ENCODE data around the gene ARHGAP32. TPM values are rescaled to one million over a fixed set of nuclear protein-coding genes. Genes with fewer than 3 reads are reported as not detected.

ARHGAP32 gene
- total RNA-seq, 6 donors from 2014 or later: 19.9 to 51.3 (median 29.5) TPM

- no peak for DNase-seq
- Histone ChIP-seq H3K4me3 (no peak overlapping the region), H3K27me3 (no peaks in the 10 kb centered on the region), H3K9me3 (no peaks in the 10 kb centered on the region), H3K36me3 (no peaks in the 10 kb centered on the region), H3K4me1 (no peaks in the 10 kb centered on the region), H3K27ac (no peak overlapping the region)
- TF ChIP-seq POLR2A (IDR thresholded peaks at IDR 0.05): no peak
- ATAC-seq (ENCODE audit: low FRiP score in 2 of 2): no peak
- WGBS, 2 donors: 83 to 88% methylated on average over 4 of the region's 4 CpGs
These were observed 143.2 kb downstream of the ARHGAP32 start for GRCh38 chr11:129048911-129049310.

- H3K9me3 ChIP-seq: no peaks in the 10 kb centered on the region
- no peaks in the 10 kb centered on the region for H3K4me1 ChIP-seq
- H3K4me3 ChIP-seq: no peak overlapping the region
- ATAC-seq (ENCODE audit: low FRiP score in 2 of 2) (no peak), DNase-seq (no peak)
- TF ChIP-seq POLR2A (IDR thresholded peaks at IDR 0.05) (no peak), POLR2AphosphoS5 (IDR thresholded peaks at IDR 0.05) (no peak), EP300 (IDR thresholded peaks at IDR 0.05) (no peak)
- no peak overlapping the region for H3K27ac ChIP-seq
- no peaks in the 10 kb centered on the region for H3K36me3 ChIP-seq
- no peaks in the 10 kb centered on the region for H3K27me3 ChIP-seq
- WGBS, 2 donors: 91 to 93% methylated on average over 5 of the region's 5 CpGs
These were observed 147.0 kb downstream of the ARHGAP32 start for GRCh38 chr11:129045150-129045549.

- ATAC-seq (ENCODE audit: low FRiP score in 2 of 2): no peak
These were observed 149.6 kb downstream of the ARHGAP32 start for GRCh38 chr11:129042503-129042902.

GRCh38 chr11:129041611-129042018 is 150.5 kb downstream of the ARHGAP32 start:
- no peaks in the 10 kb centered on the region for H3K36me3 ChIP-seq
- no peak overlapping the region for H3K4me3 ChIP-seq
- ATAC-seq (ENCODE audit: low FRiP score in 2 of 2) (no peak), DNase-seq (no peak)
- H3K4me1 ChIP-seq: no peaks in the 10 kb centered on the region
- no peak overlapping the region for H3K27ac ChIP-seq
- TF ChIP-seq EP300 (IDR thresholded peaks at IDR 0.05) (no peak), CTCF (IDR thresholded peaks at IDR 0.05) (no peak), POLR2A (IDR thresholded peaks at IDR 0.05) (no peak), POLR2AphosphoS5 (IDR thresholded peaks at IDR 0.05) (no peak)
- 53 to 59% methylated on average over 3 of the region's 3 CpGs for WGBS, 2 donors
- no peaks in the 10 kb centered on the region for H3K9me3 ChIP-seq
- H3K27me3 ChIP-seq: no peaks in the 10 kb centered on the region

More at GRCh38 chr11:129042503-129042902, 149.6 kb downstream of the ARHGAP32 start:
- Histone ChIP-seq H3K36me3 (no peaks in the 10 kb centered on the region), H3K9me3 (no peaks in the 10 kb centered on the region), H3K4me1 (no peaks in the 10 kb centered on the region), H3K4me3 (no peak overlapping the region), H3K27ac (no peak overlapping the region), H3K27me3 (no peaks in the 10 kb centered on the region)
- DNase-seq: no peak
- WGBS, 2 donors: 94% methylated on average over 4 of the region's 4 CpGs
- TF ChIP-seq EP300 (IDR thresholded peaks at IDR 0.05) (no peak), CTCF (IDR thresholded peaks at IDR 0.05) (no peak), POLR2A (IDR thresholded peaks at IDR 0.05) (no peak), POLR2AphosphoS5 (IDR thresholded peaks at IDR 0.05) (no peak)

GRCh38 chr11:129040934-129041333 is 151.2 kb downstream of the ARHGAP32 start:
- Histone ChIP-seq H3K4me1 (no peaks in the 10 kb centered on the region), H3K4me3 (no peak overlapping the region), H3K36me3 (no peaks in the 10 kb centered on the region), H3K9me3 (no peaks in the 10 kb centered on the region), H3K27me3 (no peaks in the 10 kb centered on the region), H3K27ac (no peak overlapping the region)
- no peak for ATAC-seq (ENCODE audit: low FRiP score in 2 of 2)
- TF ChIP-seq POLR2AphosphoS5 (IDR thresholded peaks at IDR 0.05) (no peak), CTCF (IDR thresholded peaks at IDR 0.05) (no peak), EP300 (IDR thresholded peaks at IDR 0.05) (no peak), POLR2A (IDR thresholded peaks at IDR 0.05) (no peak)
- no peak for DNase-seq

- DNase-seq (no peak), ATAC-seq (ENCODE audit: low FRiP score in 2 of 2) (no peak)
- H3K27me3 ChIP-seq: no peaks in the 10 kb centered on the region
- no peak overlapping the region for H3K4me3 ChIP-seq
- no peaks in the 10 kb centered on the region for H3K36me3 ChIP-seq
- no peak overlapping the region for H3K27ac ChIP-seq
- H3K9me3 ChIP-seq: no peaks in the 10 kb centered on the region
- no peaks in the 10 kb centered on the region for H3K4me1 ChIP-seq
- WGBS, 2 donors: 82 to 92% methylated on average over 2 of the region's 2 CpGs
- TF ChIP-seq POLR2AphosphoS5 (IDR thresholded peaks at IDR 0.05): no peak
- no peak for TF ChIP-seq CTCF (IDR thresholded peaks at IDR 0.05)
- TF ChIP-seq EP300 (IDR thresholded peaks at IDR 0.05): no peak
- no peak for TF ChIP-seq POLR2A (IDR thresholded peaks at IDR 0.05)
These were observed 156.9 kb downstream of the ARHGAP32 start for GRCh38 chr11:129035244-129035643.

Data from upper lobe of left lung (tissue), 6 donors.